ENCODE results near the gene OCEL1. TPM values are rescaled to one million over a fixed set of nuclear protein-coding genes. Genes with fewer than 3 reads are reported as not detected.
"Not testable (repeated sequence)": the region's sequence is repeated elsewhere in the genome, so short reads cannot be mapped to it uniquely, and the experiment has no call there.

The OCEL1 gene
- total and polyA plus RNA-seq, 2 donors (not counting 1 experiment from before 2014, with no cell fraction given), result 28.5 to 30.5 TPM

DNA sequence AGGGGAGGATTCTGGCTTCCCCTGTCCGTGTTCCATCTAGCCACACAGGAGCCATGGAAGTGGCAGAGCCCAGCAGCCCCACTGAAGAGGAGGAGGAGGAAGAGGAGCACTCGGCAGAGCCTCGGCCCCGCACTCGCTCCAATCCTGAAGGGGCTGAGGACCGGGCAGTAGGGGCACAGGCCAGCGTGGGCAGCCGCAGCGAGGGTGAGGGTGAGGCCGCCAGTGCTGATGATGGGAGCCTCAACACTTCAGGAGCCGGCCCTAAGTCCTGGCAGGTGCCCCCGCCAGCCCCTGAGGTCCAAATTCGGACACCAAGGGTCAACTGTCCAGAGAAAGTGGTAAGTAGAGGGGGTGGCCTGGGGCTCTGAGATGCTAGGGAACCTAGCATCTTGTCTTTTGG lies 42.7 kb downstream of the OCEL1 start:
- peak overlapping the region; percentile 85 for H3K4me2 ChIP-seq (replicated peaks; ENCODE audit: low read depth, low read length, poor library complexity, severe bottlenecking)
- CTCF ChIA-PET, result interaction anchor here (0.6 to 4.9 kb wide), 3 partner anchors 10 to 492 kb away, joined by 3 to 52 read pairs (median 9); partner anchors contain the start of gene ANKLE1
- peaks cover 18% of the 10 kb centered on the region for H3K4me1 Mint-ChIP-seq

DNA sequence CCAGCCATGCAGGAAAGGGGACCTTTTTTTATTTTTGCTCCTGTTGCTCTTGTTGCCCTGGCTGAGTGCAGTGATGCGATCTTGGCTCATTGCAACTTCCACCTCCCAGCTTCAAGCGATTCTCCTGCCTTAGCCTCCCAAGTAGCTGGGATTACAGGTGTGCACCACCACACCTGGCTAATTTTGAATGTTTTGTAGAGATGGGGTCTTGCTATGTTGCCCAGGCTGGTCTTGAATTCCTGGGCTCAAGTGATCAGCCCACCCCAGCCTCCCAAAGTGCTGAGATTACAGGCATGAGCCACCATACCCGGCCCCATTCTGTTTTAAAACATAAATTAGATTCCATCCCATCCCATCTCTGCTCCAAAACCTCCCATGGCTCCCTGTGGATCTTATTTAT lies 48.9 kb downstream of the OCEL1 start:
- H3K9ac ChIP-seq (ENCODE audit: low read length); H3K4me3 Mint-ChIP-seq; H3K27ac Mint-ChIP-seq; DNase-seq; H3K27me3 Mint-ChIP-seq; H3K4me2 ChIP-seq (replicated peaks; ENCODE audit: low read depth, low read length, poor library complexity, severe bottlenecking); H2AFZ ChIP-seq (ENCODE audit: insufficient read depth, low read depth, low read length, poor library complexity, severe bottlenecking); H3K4me3 ChIP-seq (ENCODE audit: control extremely low read depth in 1 of 5, extremely low read depth in 1 of 5, insufficient read depth in 1 of 5, low read depth in 2 of 5, low read length in 4 of 5); H3K9me3 Mint-ChIP-seq (ENCODE audit: insufficient read depth); H4K20me1 ChIP-seq (ENCODE audit: control insufficient read depth, insufficient read depth, low read length, poor library complexity, severe bottlenecking); H3K27ac ChIP-seq (ENCODE audit: low read length in 2 of 2); H3K9me3 ChIP-seq (ENCODE audit: control extremely low read depth in 1 of 3, control insufficient read depth in 2 of 3, insufficient read depth in 1 of 3, low read length in 2 of 3); H3K27me3 ChIP-seq (replicated peaks in 1 of 4; ENCODE audit: control extremely low read depth in 1 of 4, control insufficient read depth in 3 of 4, insufficient read depth in 4 of 4, low read length in 3 of 4); ATAC-seq (ENCODE audit: low read depth); H3K4me1 Mint-ChIP-seq; H3K4me1 ChIP-seq (ENCODE audit: control insufficient read depth in 2 of 2, insufficient read depth in 2 of 2, low read length in 2 of 2); POLR2A ChIA-PET; intact Hi-C loops (cut with micrococcal nuclease); CTCF ChIA-PET: not testable (repeated sequence)
- no CpG with 5 or more reads among the region's 3 CpGs for WGBS (ENCODE audit: insufficient coverage)
- H3K79me2 ChIP-seq (ENCODE audit: control insufficient read depth, insufficient read depth, low read length), result peaks cover 30% of the 10 kb centered on the region
- H3K36me3 ChIP-seq (replicated peaks in 1 of 2; ENCODE audit: control extremely low read depth in 1 of 2, control insufficient read depth in 1 of 2, extremely low read depth in 1 of 2, insufficient read depth in 2 of 2, low read length in 1 of 2), result peaks cover 0 to 64% of the 10 kb centered on the region in 2 experiments

More for the DNA sequence above, 42.7 kb downstream of the OCEL1 start:
- 97% methylated on average over 13 of the region's 13 CpGs for WGBS (ENCODE audit: insufficient coverage)
- Histone ChIP-seq H4K20me1 (ENCODE audit: control insufficient read depth, insufficient read depth, low read length, poor library complexity, severe bottlenecking) (no peaks in the 10 kb centered on the region), H3K27me3 (replicated peaks in 1 of 4; ENCODE audit: control extremely low read depth in 1 of 4, control insufficient read depth in 3 of 4, insufficient read depth in 4 of 4, low read length in 3 of 4) (no peaks in the 10 kb centered on the region), H3K36me3 (replicated peaks in 1 of 2; ENCODE audit: control extremely low read depth in 1 of 2, control insufficient read depth in 1 of 2, extremely low read depth in 1 of 2, insufficient read depth in 2 of 2, low read length in 1 of 2) (peaks cover 0 to 27% of the 10 kb centered on the region in 2 experiments), H2AFZ (ENCODE audit: insufficient read depth, low read depth, low read length, poor library complexity, severe bottlenecking) (no peak overlapping the region), H3K9me3 (ENCODE audit: control extremely low read depth in 1 of 3, control insufficient read depth in 2 of 3, insufficient read depth in 1 of 3, low read length in 2 of 3) (no peaks in the 10 kb centered on the region), H3K4me1 (ENCODE audit: control insufficient read depth in 2 of 2, insufficient read depth in 2 of 2, low read length in 2 of 2) (peaks cover 6 to 24% of the 10 kb centered on the region in 2 donors), H3K79me2 (ENCODE audit: control insufficient read depth, insufficient read depth, low read length) (peaks cover 25% of the 10 kb centered on the region), H3K27ac (ENCODE audit: low read length in 2 of 2) (no peak overlapping the region), H3K9ac (ENCODE audit: low read length) (no peak overlapping the region), H3K4me3 (ENCODE audit: control extremely low read depth in 1 of 5, extremely low read depth in 1 of 5, insufficient read depth in 1 of 5, low read depth in 2 of 5, low read length in 4 of 5) (no peak overlapping the region)
- TF ChIP-seq EZH2 (IDR thresholded peaks at IDR 0.05; ENCODE audit: borderline replicate concordance, insufficient read depth, low read depth, low read length, poor library complexity, severe bottlenecking), result no peak
- TF ChIP-seq, protein P1, sequence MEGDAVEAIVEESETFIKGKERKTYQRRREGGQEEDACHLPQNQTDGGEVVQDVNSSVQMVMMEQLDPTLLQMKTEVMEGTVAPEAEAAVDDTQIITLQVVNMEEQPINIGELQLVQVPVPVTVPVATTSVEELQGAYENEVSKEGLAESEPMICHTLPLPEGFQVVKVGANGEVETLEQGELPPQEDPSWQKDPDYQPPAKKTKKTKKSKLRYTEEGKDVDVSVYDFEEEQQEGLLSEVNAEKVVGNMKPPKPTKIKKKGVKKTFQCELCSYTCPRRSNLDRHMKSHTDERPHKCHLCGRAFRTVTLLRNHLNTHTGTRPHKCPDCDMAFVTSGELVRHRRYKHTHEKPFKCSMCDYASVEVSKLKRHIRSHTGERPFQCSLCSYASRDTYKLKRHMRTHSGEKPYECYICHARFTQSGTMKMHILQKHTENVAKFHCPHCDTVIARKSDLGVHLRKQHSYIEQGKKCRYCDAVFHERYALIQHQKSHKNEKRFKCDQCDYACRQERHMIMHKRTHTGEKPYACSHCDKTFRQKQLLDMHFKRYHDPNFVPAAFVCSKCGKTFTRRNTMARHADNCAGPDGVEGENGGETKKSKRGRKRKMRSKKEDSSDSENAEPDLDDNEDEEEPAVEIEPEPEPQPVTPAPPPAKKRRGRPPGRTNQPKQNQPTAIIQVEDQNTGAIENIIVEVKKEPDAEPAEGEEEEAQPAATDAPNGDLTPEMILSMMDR (IDR thresholded peaks at IDR 0.05), result no peak
- intact Hi-C loops (cut with micrococcal nuclease), result no loop called here
- POLR2A ChIA-PET, result no interaction called here
- Mint-ChIP-seq H3K9me3 (ENCODE audit: insufficient read depth) (no peaks in the 10 kb centered on the region), H3K27me3 (no peaks in the 10 kb centered on the region), H3K4me3 (peak overlapping the region; percentile 59), H3K27ac (no peak overlapping the region)
- no peak for ATAC-seq (ENCODE audit: low read depth)
- DNase-seq, result no peak

Data from B cell (primary cell).